MM.1S (cell line): ENCODE data around the gene FLNC.

ENCODE experiments used
- CTCF ChIP-seq: fragments of 300-600 bp; sonication (generic); IDR thresholded peaks from 2 replicates; pipeline ENCODE4 v1.5.1; 2016; ENCODE audit warnings: antibody characterized with exemption, low read length, mixed read lengths
- EZH2 ChIP-seq: fragments of 300-600 bp; sonication (generic); optimal IDR thresholded peaks from 2 replicates; pipeline ENCODE3; 2017; ENCODE audit warnings: low read depth, mild to moderate bottlenecking, antibody characterized with exemption, low read length, mixed read lengths
- EZH2phosphoT487 ChIP-seq: fragments of 300-600 bp; sonication (generic); IDR thresholded peaks from 2 replicates; pipeline ENCODE4 v1.6.1; 2018; ENCODE audit warnings: antibody characterized with exemption, low read length

- TF ChIP-seq CTCF: no peak
- TF ChIP-seq EZH2: no peak
- TF ChIP-seq EZH2phosphoT487: no peak
These were observed 39.7 kb upstream of the FLNC start for GRCh38 chr7:128790315-128791041.
